GM12891 (cell line): Measurements from ENCODE around the gene DLG3.

Source experiments
- DNase-seq: peaks from one replicate; pipeline ENCODE4 v3.0.0; 2011; ENCODE audit warnings: low spot score; ENCODE audit not compliant: insufficient read length
- FAIRE-seq: peaks from 2 replicates; lab custom pipeline; 2011; peaks lifted over from hg19 to GRCh38; lab: Jason Lieb, UNC
- PAX5 ChIP-seq: IDR thresholded peaks from 2 replicates; pipeline ENCODE4 v1.6.1; 2011; ENCODE audit warnings: low read length, moderate library complexity, mild to moderate bottlenecking; ENCODE audit not compliant: insufficient read depth, severe bottlenecking
- POLR2A ChIP-seq: IDR thresholded peaks from 2 replicates; pipeline ENCODE4 v1.6.1; 2011; ENCODE audit warnings: low read depth, low read length, control low read depth
- POLR2AphosphoS5 ChIP-seq: IDR thresholded peaks from 2 replicates; pipeline ENCODE4 v1.6.1; 2011; ENCODE audit warnings: low read depth, low read length, control low read depth
- POU2F2 ChIP-seq: IDR thresholded peaks from 2 replicates; pipeline ENCODE4 v1.6.1; 2011; ENCODE audit warnings: low read depth, mild to moderate bottlenecking, control low read depth, low read length, moderate library complexity
- SPI1 ChIP-seq: IDR thresholded peaks from 2 replicates; pipeline ENCODE4 v1.6.1; 2011; ENCODE audit warnings: low read depth, low read length, control low read depth
- TAF1 ChIP-seq: IDR thresholded peaks from 2 replicates; pipeline ENCODE4 v1.6.1; 2011; ENCODE audit warnings: low read depth, low read length, control low read depth

The DLG3 gene

DNA sequence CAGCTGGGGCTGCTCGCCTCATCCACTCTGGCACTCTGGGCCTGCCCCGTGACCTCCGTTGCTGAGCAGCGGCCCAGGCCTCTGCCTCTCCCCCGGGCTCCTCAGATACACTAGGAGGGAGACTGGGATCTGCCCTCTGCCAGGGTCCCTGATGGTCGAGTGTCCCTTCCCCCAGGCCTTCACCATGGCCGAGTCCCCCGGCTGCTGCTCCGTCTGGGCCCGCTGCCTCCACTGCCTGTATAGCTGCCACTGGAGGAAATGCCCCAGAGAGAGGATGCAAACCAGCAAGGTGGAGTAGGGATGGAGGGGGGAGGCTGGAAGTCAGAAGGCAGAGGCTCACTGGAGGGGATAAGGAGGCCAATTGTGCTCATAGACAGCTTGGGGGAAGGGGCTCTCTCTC lies 19.8 kb upstream of the DLG3 start:
- no peak for FAIRE-seq
- no peak for TF ChIP-seq SPI1
- no peak for TF ChIP-seq POLR2AphosphoS5
- TF ChIP-seq POU2F2 = no peak
- TF ChIP-seq TAF1 = no peak
- TF ChIP-seq PAX5 = no peak
- no peak for DNase-seq

- no peak for FAIRE-seq
- no peak for TF ChIP-seq TAF1
- DNase-seq = no peak
These were observed 18.1 kb upstream of the DLG3 start for GRCh38 chrX:70426286-70427278.

DNA sequence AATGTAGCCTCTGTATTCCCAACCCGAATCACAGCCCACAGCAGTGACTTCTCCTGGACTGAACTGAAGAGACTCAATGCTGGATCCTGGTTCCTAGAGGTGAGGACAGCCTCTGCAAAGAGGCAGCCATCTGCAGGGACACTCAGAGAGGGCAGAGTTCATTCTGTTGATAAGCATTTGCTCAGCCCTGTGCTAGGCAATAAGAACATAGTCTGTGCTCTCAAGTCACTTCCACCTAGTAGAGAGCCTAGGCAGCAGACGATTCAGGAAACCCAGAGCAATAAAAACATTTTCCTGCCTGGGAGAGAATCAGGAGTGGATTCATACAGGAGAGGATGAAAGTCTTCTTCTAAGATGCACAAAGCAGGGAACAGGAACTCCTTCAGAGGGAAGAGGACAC lies 17.3 kb upstream of the DLG3 start:
- no peak for TF ChIP-seq POLR2A
- TF ChIP-seq SPI1 = no peak
- TF ChIP-seq PAX5 = no peak
- no peak for TF ChIP-seq TAF1
- TF ChIP-seq POU2F2 = no peak
- no peak for TF ChIP-seq POLR2AphosphoS5
- FAIRE-seq (peak; percentile 41), DNase-seq (no peak)

DNA sequence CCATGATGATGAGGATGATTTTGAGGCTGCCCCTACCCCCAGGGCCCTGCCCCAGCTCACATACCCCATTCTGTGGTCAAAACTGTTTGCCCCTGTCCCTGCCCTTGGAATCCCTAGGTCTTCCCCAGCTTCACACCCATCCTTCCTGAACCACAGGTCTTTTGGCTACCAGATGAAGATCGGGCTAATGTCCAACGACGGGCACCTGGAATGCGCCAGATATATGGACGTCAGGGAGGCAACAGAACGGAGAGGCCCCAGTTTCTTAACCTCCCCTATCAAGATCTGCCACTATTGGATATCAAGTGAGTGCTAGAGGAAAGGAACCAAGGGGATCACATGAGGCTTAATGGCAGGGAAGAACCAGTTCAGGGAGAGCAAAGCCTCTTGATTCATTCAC lies 14.9 kb upstream of the DLG3 start:
- TF ChIP-seq PAX5 = no peak
- no peak for TF ChIP-seq SPI1
- TF ChIP-seq POU2F2 = no peak
- no peak for TF ChIP-seq POLR2A
- no peak for TF ChIP-seq TAF1
- TF ChIP-seq POLR2AphosphoS5 = no peak
- FAIRE-seq (no peak), DNase-seq (no peak)

GRCh38 chrX:70432936-70433847 lies 11.4 kb upstream of the DLG3 start:
- no peak for TF ChIP-seq POLR2AphosphoS5
- no peak for TF ChIP-seq SPI1
- TF ChIP-seq TAF1 = no peak
- TF ChIP-seq POU2F2 = no peak
- no peak for TF ChIP-seq POLR2A
- no peak for TF ChIP-seq PAX5
- FAIRE-seq (no peak), DNase-seq (no peak)

- TF ChIP-seq TAF1 = no peak
- FAIRE-seq (peak; percentile 100), DNase-seq (peak; percentile 56)
These were observed 10.7 kb upstream of the DLG3 start for GRCh38 chrX:70433848-70434351.

GRCh38 chrX:70434352-70434866 lies 10.2 kb upstream of the DLG3 start:
- DNase-seq (peak; percentile 54), FAIRE-seq (no peak)
- no peak for TF ChIP-seq POLR2A

DNA sequence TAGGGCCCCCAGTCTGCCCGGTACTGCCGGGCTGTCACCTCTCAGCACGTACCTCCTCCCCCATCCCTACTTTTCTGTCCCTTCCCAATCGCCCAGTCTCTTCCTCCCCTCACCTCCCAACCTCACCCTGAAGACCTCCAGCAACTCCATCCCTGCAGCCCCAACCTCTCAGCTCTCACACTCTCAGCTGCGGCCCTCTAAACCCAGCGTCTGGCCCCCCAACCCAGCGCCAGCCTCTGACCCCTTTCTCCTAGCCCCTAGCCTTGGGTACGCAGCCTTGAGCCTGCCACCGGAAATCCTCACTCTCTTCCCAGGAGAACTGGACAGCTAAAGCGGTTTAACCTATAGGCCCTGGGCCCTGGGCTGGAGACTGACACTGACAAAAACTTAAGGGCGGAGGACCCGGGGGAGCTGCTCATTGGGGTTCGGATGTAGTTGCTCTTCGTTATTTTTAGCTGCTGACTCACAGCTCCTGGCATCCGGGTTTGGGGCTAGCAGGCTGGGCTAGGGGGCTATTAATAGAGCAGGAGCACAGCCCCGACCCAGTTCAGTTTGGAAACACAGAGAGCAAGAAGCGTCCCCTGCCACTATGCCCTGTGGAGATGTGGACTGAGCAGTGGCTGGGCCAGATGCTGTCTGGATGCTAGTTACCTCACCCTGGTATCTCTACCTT lies 9.6 kb upstream of the DLG3 start:
- TF ChIP-seq PAX5 (no peak), POLR2A (no peak), POLR2AphosphoS5 (no peak), POU2F2 (no peak), TAF1 (no peak), SPI1 (no peak)
- no peak for DNase-seq
- peak; percentile 93 for FAIRE-seq

- peak; percentile 72 for FAIRE-seq
- DNase-seq = no peak
- no peak for TF ChIP-seq SPI1
- TF ChIP-seq PAX5 = no peak
- TF ChIP-seq POU2F2 = no peak
- TF ChIP-seq POLR2A = no peak
- no peak for TF ChIP-seq POLR2AphosphoS5
- no peak for TF ChIP-seq TAF1
These were observed 8.3 kb upstream of the DLG3 start for GRCh38 chrX:70436343-70436742.
